PC-9 (cell line): ENCODE results near the gene PTGES2.

ENCODE experiments used
- EZH2 ChIP-seq: fragments of 200-600 bp; sonication (generic); IDR thresholded peaks from 2 replicates; pipeline ENCODE4 v1.8.0; 2017; ENCODE audit warnings: antibody characterized with exemption, low read depth
- TF ChIP-seq, protein P1 (sequence below): fragments of 200-600 bp; sonication (generic); conservative IDR thresholded peaks from 2 replicates; pipeline ENCODE4 v1.6.1; 2017; ENCODE audit warnings: mixed run types, antibody characterized with exemption, mild to moderate bottlenecking, moderate library complexity

DNA sequence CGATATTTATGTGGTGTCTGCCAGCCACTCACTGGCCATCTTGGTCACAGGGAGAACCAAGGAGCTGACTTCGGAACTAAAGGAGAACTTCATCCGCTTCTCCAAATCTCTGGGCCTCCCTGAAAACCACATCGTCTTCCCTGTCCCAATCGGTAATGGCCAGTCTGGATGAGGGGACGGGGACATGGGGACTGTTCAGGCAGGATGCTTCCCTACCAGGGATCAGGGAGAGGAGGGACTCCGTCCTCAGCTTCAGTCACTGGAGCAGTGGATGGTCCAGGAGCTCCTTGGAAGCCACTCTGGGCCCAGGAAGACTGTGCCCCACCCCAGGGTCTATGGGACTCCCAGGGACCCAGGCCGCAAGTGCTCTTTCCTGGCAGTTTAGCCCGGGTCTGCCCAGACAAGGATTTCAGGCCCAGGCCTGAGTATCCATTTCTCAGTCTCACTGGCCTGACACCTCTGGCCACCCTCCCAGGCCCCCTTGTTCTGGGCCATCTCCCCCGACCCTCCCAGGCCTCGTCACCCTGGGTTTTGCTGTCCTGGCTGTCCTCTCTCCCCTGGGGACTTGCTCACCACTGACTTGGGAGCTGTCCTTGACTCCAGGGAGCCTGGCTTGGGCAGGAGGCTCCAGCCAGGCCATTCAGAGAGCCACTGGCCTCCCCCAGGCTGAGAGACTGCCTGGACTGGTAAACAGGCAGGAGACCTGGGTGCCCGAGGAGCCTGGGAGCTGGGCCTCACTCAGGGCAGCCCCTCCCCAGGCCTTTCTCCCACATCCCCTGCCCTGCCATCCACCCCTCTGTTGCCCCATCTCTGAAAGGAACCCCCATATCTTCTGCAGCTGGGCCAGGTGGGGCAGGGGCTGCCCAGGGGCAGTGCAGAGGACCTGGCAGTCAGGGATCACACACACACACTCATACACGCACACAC, 24.9 kb upstream of the PTGES2 start:
- no peak for TF ChIP-seq EZH2
- TF ChIP-seq, protein P1, sequence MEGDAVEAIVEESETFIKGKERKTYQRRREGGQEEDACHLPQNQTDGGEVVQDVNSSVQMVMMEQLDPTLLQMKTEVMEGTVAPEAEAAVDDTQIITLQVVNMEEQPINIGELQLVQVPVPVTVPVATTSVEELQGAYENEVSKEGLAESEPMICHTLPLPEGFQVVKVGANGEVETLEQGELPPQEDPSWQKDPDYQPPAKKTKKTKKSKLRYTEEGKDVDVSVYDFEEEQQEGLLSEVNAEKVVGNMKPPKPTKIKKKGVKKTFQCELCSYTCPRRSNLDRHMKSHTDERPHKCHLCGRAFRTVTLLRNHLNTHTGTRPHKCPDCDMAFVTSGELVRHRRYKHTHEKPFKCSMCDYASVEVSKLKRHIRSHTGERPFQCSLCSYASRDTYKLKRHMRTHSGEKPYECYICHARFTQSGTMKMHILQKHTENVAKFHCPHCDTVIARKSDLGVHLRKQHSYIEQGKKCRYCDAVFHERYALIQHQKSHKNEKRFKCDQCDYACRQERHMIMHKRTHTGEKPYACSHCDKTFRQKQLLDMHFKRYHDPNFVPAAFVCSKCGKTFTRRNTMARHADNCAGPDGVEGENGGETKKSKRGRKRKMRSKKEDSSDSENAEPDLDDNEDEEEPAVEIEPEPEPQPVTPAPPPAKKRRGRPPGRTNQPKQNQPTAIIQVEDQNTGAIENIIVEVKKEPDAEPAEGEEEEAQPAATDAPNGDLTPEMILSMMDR = no peak
